Measurements from ENCODE around the gene MCTP1.

Gene MCTP1

DNA sequence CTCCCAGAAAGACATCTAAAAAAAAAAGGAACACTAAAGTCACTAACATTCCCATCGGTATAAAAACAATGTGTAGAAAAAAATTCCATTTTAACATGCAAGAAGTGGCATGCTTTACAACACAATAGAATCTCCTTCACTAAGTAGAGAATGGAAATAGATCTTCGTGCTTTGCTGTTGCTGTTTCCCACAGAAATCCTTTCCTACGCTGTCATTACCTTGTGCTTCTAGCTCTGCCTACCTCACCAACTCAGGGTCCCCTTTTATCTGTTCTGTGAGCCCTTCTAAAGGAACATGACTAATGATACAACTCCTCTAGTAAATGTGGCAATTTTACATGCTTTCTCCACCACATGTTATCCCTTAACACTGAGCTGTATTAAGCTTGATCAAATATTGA is 202.9 kb downstream of the MCTP1 start:
- H3K27ac ChIP-seq (ENCODE audit: poor library complexity, severe bottlenecking) = peak overlapping the region; percentile 55
- TF ChIP-seq, protein P1, sequence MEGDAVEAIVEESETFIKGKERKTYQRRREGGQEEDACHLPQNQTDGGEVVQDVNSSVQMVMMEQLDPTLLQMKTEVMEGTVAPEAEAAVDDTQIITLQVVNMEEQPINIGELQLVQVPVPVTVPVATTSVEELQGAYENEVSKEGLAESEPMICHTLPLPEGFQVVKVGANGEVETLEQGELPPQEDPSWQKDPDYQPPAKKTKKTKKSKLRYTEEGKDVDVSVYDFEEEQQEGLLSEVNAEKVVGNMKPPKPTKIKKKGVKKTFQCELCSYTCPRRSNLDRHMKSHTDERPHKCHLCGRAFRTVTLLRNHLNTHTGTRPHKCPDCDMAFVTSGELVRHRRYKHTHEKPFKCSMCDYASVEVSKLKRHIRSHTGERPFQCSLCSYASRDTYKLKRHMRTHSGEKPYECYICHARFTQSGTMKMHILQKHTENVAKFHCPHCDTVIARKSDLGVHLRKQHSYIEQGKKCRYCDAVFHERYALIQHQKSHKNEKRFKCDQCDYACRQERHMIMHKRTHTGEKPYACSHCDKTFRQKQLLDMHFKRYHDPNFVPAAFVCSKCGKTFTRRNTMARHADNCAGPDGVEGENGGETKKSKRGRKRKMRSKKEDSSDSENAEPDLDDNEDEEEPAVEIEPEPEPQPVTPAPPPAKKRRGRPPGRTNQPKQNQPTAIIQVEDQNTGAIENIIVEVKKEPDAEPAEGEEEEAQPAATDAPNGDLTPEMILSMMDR (IDR thresholded peaks at IDR 0.05; ENCODE audit: poor library complexity, severe bottlenecking) = no peak
- ATAC-seq (ENCODE audit: low read depth) = peak; percentile 35
- peaks cover 24% of the 10 kb centered on the region for H3K4me1 ChIP-seq (ENCODE audit: insufficient read depth, poor library complexity, severe bottlenecking)
- H3K4me3 ChIP-seq (ENCODE audit: severe bottlenecking) = no peak overlapping the region
- no peaks in the 10 kb centered on the region for H3K27me3 ChIP-seq (ENCODE audit: insufficient read depth, poor library complexity, severe bottlenecking)
- no peaks in the 10 kb centered on the region for H3K36me3 ChIP-seq (ENCODE audit: low read depth)
- no peaks in the 10 kb centered on the region for H3K9me3 ChIP-seq (ENCODE audit: severe bottlenecking)
- DNase-seq (ENCODE audit: low spot score) = no peak

DNA sequence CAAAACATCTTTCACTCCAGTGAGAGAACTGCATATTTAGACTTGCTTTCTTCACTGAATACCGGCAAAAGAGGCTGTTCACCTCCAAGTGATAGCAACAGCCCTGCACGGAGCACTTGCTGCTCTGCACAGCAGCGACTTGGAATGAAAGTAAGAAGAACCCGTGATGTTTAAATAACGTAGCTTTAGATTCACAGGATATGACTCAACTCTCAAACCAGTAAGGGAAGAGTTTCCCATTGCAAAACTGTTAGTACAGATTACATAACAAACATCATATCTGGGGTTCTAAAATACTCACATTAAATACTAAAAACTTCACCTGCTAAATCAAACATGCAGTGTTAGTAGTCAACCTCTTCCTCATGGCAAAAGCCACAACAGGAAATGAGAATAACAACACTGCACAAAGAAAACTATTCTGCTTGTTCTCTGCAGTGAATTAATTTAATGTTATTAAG is 203.4 kb downstream of the MCTP1 start:
- peaks cover 24% of the 10 kb centered on the region for H3K4me1 ChIP-seq (ENCODE audit: insufficient read depth, poor library complexity, severe bottlenecking)
- peak; percentile 96 for ATAC-seq (ENCODE audit: low read depth)
- peak overlapping the region; percentile 55 for H3K27ac ChIP-seq (ENCODE audit: poor library complexity, severe bottlenecking)
- no peaks in the 10 kb centered on the region for H3K36me3 ChIP-seq (ENCODE audit: low read depth)
- H3K9me3 ChIP-seq (ENCODE audit: severe bottlenecking) = no peaks in the 10 kb centered on the region
- no peak for DNase-seq (ENCODE audit: low spot score)
- TF ChIP-seq, protein P1 (IDR thresholded peaks at IDR 0.05; ENCODE audit: poor library complexity, severe bottlenecking) = no peak
- peak overlapping the region; percentile 14 for H3K4me3 ChIP-seq (ENCODE audit: severe bottlenecking)
- H3K27me3 ChIP-seq (ENCODE audit: insufficient read depth, poor library complexity, severe bottlenecking) = no peaks in the 10 kb centered on the region

DNA sequence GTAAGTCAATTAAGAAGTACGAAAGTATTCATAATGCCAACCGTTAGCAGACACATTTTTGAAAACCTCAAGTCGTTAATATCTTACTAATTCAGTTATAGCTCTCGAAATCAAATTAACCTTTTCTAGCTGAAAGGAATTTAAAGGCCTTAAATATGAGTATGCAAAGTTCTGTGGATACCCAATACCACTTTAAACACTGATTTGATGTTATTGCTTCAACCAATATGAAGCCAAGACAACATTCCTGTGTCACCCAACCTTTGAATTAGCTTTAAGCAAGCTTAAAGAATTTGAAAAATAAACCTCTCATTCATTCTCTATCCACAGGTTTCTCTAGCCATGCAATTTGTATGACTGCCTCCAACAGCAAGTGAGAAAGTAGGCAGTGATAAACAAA is 204.5 kb downstream of the MCTP1 start:
- ATAC-seq (ENCODE audit: low read depth) (no peak), DNase-seq (ENCODE audit: low spot score) (no peak)
- TF ChIP-seq, protein P1 (IDR thresholded peaks at IDR 0.05; ENCODE audit: poor library complexity, severe bottlenecking) = no peak

DNA sequence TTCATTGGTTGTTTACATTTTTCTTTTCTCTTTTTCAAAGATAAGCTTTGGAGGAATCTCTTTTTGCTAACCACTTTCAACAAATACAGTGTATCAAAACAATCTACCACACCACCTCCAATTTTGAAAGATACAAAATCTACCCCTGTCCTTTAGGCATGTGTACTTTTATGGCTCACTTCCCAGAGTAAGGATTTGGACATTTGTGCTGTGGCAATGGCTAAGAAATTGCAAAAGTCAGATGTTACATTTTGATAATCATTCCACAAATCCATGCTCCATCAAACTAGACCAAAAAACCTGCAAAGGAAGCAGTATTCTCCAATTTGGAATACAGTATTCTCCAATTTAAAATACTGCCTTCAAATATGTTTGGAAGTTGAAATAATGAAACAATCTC is 204.9 kb downstream of the MCTP1 start:
- no peaks in the 10 kb centered on the region for H3K27me3 ChIP-seq (ENCODE audit: insufficient read depth, poor library complexity, severe bottlenecking)
- H3K4me1 ChIP-seq (ENCODE audit: insufficient read depth, poor library complexity, severe bottlenecking) = peaks cover 24% of the 10 kb centered on the region
- H3K9me3 ChIP-seq (ENCODE audit: severe bottlenecking) = no peaks in the 10 kb centered on the region
- TF ChIP-seq, protein P1 (IDR thresholded peaks at IDR 0.05; ENCODE audit: poor library complexity, severe bottlenecking) = no peak
- H3K36me3 ChIP-seq (ENCODE audit: low read depth) = no peaks in the 10 kb centered on the region
- no peak for ATAC-seq (ENCODE audit: low read depth)
- no peak overlapping the region for H3K27ac ChIP-seq (ENCODE audit: poor library complexity, severe bottlenecking)
- no peak for DNase-seq (ENCODE audit: low spot score)
- H3K4me3 ChIP-seq (ENCODE audit: severe bottlenecking) = no peak overlapping the region

More for the DNA sequence above, 204.5 kb downstream of the MCTP1 start:
- Histone ChIP-seq H3K27me3 (ENCODE audit: insufficient read depth, poor library complexity, severe bottlenecking) (no peaks in the 10 kb centered on the region), H3K4me1 (ENCODE audit: insufficient read depth, poor library complexity, severe bottlenecking) (peaks cover 24% of the 10 kb centered on the region), H3K36me3 (ENCODE audit: low read depth) (no peaks in the 10 kb centered on the region), H3K9me3 (ENCODE audit: severe bottlenecking) (no peaks in the 10 kb centered on the region), H3K27ac (ENCODE audit: poor library complexity, severe bottlenecking) (peak overlapping the region; percentile 55), H3K4me3 (ENCODE audit: severe bottlenecking) (no peak overlapping the region)

DNA sequence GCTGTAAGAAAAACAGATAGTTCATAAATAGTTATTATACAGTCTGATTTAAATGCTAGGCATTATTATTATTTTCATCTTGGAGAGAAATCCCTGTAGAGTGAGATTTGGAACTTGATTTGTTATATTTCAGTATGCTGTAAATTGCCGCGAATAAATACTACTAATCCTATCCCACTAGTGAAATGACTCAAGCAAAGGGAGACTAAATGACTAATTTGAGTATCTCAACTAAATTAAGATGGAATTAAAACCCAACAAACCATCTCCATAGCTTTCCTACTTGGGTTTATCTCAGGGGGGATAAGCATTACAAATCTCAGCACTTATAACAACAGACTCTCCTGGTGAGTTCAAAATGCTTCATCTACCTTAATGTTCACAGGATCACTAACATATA is 206.0 kb downstream of the MCTP1 start:
- peaks cover 24% of the 10 kb centered on the region for H3K4me1 ChIP-seq (ENCODE audit: insufficient read depth, poor library complexity, severe bottlenecking)

More for the DNA sequence above, 206.0 kb downstream of the MCTP1 start:
- no peak for DNase-seq (ENCODE audit: low spot score)
- Histone ChIP-seq H3K4me3 (ENCODE audit: severe bottlenecking) (no peak overlapping the region), H3K27me3 (ENCODE audit: insufficient read depth, poor library complexity, severe bottlenecking) (no peaks in the 10 kb centered on the region), H3K9me3 (ENCODE audit: severe bottlenecking) (no peaks in the 10 kb centered on the region), H3K27ac (ENCODE audit: poor library complexity, severe bottlenecking) (no peak overlapping the region), H3K36me3 (ENCODE audit: low read depth) (no peaks in the 10 kb centered on the region)
- ATAC-seq (ENCODE audit: low read depth) = no peak
- TF ChIP-seq, protein P1 (IDR thresholded peaks at IDR 0.05; ENCODE audit: poor library complexity, severe bottlenecking) = no peak

Data from RWPE2 (cell line).